HG03575 (cell line): Measurements from ENCODE around the gene SLC39A3.

Experiments
- ATAC-seq: cut with Tn5 transposase; IDR thresholded peaks from one replicate; pipeline ENCODE4 v1.9.1; 2021; ENCODE audit not compliant: unreplicated experiment, insufficient number of reproducible peaks, low FRiP score; ENCODE audit errors: extremely low read depth

Gene SLC39A3

GRCh38 chr19:2739602-2740313, at the start of gene SLC39A3:
TSS of gene SLC39A3 (minus strand) at chr19:2740017. CDS start at chr19:2737257, 2,760 bp downstream.
- no peak for ATAC-seq

GRCh38 chr19:2788237-2788636, 48.4 kb upstream of the SLC39A3 start:
- no peak for ATAC-seq

GRCh38 chr19:2787115-2787514, 47.3 kb upstream of the SLC39A3 start:
- no peak for ATAC-seq

- ATAC-seq, result no peak
These were observed 45.6 kb upstream of the SLC39A3 start, which contains the start of gene THOP1 for GRCh38 chr19:2785244-2785997. TSS of gene THOP1 (plus strand) at chr19:2785503. CDS start at chr19:2785663, 160 bp downstream.

- no peak for ATAC-seq
These were observed 43.9 kb upstream of the SLC39A3 start for GRCh38 chr19:2783781-2784145.

GRCh38 chr19:2782936-2783780, 43.3 kb upstream of the SLC39A3 start, which contains the start of gene SGTA:
TSS of gene SGTA (minus strand) at chr19:2783273. CDS start at chr19:2769068, 14,205 bp downstream.
- ATAC-seq, result peak; percentile 40

GRCh38 chr19:2782329-2782935, 42.6 kb upstream of the SLC39A3 start:
- no peak for ATAC-seq

- ATAC-seq, result no peak
These were observed 40.5 kb upstream of the SLC39A3 start for GRCh38 chr19:2780284-2780683.

GRCh38 chr19:2779121-2779740, 39.4 kb upstream of the SLC39A3 start:
- no peak for ATAC-seq

GRCh38 chr19:2777952-2778683, 38.3 kb upstream of the SLC39A3 start:
- ATAC-seq, result no peak

GRCh38 chr19:2775556-2776430, 36.0 kb upstream of the SLC39A3 start:
- no peak for ATAC-seq

- ATAC-seq, result no peak
These were observed 35.2 kb upstream of the SLC39A3 start for GRCh38 chr19:2774953-2775555.

- ATAC-seq, result no peak
These were observed 34.4 kb upstream of the SLC39A3 start for GRCh38 chr19:2774083-2774679.

- no peak for ATAC-seq
These were observed 32.2 kb upstream of the SLC39A3 start for GRCh38 chr19:2771786-2772674.
